CD4-positive, alpha-beta T cell treated with Interleukin-6 at 100 ng/mL for 8 hours (primary cell): ENCODE measurements around the gene VDAC1.
"Not testable (repeated sequence)": the region's sequence is repeated elsewhere in the genome, so short reads cannot be mapped to it uniquely, and the experiment has no call there.

Source experiments
- DNase-seq: peaks from one replicate; pipeline ENCODE4 v3.0.0-alpha.2; 2020; ENCODE audit warnings: mixed read lengths, low spot score

The VDAC1 gene

DNA sequence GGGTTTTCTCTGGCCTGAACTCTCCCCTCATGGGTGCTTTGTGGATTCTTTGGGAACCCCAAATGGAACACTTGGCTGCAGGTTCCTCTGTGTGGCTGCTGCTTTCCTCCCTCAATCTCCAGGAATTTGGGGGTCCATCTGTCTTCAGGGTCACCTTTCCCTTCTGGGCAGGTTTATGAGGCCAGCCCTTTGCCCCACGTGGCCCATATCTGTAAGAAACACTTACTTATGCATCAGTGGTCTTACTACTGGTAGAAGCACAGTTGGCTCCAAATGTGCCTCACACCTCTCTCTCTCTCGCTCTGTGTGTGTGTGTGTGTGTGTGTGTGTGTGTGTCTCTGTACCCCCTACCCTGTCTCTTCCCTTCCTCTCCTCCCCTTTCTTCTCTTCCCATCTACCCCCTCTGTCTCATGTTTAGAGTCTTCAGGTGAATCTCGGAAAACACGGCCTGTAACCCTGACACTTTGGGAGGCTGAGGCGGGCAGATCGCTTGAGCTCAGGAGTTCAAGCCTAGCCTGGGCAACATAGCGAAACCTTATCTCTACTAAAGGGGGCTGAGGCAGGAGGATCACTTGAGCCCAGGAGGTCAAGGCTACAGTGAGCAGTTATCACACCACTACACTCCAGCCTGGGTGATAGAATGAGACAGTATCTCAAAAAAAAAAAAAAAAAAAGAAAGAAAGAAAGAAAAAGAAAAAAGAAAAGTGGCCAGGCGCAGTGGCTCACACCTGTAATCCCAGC is 63.1 kb downstream of the VDAC1 start:
- no peak for DNase-seq

DNA sequence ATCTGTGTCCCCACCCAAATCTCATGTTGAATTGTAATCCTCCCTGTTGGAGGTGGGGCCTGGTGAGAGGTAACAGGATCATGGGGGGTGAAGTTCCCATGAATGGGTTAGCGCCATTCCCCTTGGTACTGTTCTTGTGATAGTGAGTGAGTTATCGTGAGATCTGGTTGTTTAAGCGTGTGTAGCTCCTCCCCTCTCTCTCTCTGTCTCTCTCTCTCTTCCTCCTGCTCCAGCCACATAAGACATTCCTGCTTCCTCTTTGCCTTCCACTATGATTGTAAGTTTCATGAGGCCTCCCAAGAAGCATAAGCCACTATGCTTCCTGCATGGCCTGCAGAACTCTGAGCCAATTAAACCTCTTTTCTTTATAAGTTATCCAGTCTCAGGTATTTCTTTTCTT is 65.1 kb downstream of the VDAC1 start:
- DNase-seq: no peak

DNA sequence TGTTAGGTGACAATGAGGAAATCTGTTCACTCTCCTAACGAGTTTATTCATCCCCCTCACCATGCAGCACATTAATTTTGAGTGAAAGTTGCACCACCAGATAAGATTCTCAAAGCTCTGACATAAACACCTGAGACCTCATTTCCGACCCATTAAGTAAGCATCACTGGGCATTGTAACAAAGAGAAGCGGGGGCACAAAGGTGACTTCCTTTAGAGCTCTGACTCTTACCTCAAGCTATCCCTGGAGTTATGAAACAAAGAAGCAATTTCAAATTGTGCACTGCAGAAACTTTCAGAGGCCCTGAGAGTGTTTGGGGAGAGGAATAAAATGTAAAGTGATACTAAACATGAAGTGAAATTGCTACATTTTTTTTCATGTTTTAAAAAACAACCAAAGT is 65.8 kb downstream of the VDAC1 start:
- DNase-seq: no peak

DNA sequence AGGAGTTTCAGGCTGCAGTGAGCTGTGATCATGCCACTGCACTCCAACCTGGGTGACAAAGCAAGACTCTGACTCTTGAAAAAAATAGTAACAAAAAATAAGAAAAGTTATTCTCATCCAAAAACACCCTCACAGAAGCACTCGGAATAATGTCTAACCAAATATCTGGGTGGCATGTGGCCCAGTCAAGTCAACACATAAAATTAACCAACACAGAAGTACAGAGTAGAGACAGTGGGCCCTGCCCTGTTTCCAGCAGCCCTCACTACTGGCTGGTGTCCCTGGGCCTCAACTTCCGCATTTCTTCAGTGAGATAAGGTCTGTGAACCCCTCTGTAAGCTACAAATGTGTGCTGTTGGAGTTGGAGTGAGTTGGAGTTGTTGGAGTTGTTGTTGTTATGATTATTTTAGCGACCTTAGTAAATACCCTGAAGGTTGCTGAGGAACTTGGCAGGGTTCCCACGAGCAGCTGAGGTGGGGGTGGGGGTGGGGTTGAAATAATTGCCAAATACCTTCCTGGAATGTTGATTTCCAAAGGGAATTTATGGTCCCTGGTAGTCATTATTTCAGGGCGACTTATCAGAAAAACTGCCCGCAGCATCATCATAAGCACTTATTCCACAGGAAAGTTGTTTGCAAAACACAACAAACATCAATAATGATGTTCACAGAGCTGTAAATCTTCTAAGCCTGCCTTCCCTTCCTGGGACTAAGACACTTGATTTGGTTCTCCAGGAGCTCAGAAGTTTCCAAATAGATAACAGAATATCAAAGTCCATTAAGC is 66.5 kb downstream of the VDAC1 start:
- no peak for DNase-seq

DNA sequence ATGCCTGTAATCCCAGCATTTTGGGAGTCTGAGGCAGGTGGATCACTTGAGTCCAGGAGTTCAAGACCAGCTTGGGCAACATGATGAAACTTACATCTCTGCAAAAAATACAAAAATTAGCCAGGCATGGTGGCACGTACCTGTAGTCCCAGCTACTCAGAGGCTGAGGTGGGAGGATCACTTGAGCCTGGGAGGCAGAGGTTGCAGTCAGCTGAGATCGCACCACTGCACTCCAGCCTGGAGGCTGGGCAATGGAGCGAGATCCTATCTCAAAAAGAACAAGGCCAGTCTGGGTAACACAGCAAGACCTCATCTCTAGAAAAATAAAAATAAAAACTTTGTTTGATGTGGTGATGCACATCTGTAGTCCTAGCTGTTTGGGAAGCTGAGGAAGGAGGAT is 67.1 kb downstream of the VDAC1 start:
- DNase-seq: not testable (repeated sequence)

DNA sequence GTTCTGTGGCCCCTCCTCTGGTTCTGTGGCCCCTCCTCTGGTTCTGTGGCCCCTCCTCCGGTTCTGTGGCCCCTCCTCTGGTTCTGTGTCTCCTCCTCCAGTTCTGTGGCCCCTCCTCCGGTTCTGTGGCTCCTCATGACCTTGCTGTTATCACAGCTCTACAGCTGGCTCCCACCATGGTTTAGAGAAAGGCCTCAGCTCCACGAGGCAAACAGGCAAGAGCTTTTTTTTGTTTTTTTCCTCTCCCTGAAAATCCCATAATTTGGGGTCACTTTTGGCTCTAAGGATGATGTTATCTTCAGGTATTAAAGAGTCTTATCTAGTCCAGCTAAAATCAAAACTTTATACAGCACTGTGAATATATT is 68.1 kb downstream of the VDAC1 start:
- no peak for DNase-seq

DNA sequence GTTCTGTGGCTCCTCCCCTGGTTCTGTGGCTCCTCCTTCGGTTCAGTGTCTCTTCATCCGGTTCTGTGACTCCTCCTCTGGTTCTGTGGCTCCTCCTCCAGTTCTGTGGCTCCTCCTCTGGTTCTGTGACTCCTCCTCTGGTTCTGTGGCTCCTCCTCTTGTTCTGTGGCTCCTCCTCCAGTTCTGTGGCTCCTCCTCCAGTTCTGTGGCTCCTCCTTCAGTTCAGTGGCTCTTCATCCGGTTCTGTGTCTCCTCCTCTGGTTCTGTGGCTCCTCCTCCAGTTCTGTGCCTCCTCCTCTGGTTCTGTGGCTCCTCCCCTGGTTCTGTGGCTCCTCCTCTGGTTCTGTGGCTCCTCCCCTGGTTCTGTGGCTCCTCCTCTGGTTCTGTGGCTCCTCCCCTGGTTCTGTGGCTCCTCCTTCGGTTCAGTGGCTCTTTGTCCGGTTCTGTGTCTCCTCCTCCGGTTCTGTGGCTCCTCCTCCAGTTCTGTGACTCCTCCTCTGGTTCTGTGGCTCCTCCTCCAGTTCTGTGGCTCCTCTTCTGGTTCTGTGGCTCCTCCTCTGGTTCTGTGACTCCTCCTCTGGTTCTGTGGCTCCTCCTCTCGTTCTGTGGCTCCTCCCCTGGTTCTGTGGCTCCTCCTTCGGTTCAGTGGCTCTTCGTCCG is 68.7 kb downstream of the VDAC1 start:
- not testable (repeated sequence) for DNase-seq

DNA sequence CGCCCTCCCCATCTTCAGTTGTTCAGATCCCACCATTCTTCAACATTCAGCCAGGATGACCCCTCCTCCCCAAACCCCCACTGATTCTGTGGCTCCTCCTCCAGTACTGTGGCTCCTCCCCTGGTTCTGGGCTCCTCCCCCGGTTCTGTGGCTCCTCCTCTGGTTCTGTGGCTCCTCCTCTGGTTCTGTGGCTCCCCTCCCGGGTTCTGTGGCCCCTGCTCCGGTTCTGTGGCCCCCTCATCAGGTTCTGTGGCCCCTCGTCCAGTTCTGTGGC is 69.2 kb downstream of the VDAC1 start:
- DNase-seq: no peak

DNA sequence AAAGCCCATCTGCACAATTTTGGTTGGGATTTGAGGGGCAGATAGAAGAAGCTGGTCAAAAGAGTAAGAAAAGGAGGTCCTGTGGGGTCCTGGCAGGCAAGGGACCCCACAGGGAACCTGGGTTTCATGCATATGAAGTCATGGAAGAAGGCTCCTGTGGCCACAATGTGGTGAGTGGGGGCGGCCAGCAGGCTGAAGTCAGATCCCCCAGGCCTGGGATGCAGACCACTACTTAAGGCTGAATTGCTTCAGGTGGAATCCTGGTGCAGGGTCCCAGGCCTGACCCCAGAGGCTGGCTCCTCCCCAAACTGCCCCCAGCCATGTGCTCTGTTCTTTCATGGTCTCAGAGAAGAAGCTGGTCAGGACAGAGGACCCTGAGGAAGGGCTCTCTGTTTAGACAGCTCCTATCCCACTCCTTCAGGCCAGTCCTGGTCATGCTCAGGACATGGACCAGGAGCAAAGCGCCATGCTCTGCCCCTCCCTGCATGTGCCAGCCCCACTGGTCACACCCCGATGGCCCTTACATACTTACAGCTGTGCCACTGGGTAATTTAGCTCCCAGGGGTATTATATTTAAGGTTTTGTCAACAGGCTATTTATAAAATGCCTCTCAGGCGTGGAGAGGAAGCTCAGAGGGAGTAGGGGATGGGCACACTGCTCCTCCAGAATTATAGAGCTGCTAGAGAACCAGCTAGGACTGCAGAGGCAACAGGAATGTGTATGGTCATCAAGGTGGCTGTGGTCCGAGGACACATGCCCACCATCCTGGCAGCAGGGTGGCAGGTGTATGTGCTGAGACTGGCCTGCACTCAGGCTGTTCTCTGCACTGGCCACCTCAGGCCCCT is 69.7 kb downstream of the VDAC1 start:
- DNase-seq: no peak

DNA sequence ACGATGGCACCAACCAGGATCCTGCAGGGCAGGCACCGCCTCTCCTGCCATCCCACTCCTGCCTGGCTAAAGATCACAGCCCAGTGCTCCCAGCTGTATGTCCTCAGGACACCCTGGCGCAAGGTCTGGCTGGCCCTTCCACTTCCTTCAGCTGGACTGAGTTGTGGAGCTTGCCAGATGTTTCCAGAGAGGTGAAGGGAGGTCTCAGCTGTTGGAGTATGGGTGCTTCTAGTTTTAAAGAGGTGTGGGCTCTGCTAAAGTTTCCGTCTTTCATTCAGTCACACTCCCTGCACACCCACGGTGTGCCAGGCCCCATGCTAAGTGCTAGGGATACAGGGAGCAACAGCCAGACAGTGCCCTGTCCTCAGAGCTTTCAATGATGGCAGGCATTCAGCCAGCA is 70.5 kb downstream of the VDAC1 start:
- no peak for DNase-seq

DNA sequence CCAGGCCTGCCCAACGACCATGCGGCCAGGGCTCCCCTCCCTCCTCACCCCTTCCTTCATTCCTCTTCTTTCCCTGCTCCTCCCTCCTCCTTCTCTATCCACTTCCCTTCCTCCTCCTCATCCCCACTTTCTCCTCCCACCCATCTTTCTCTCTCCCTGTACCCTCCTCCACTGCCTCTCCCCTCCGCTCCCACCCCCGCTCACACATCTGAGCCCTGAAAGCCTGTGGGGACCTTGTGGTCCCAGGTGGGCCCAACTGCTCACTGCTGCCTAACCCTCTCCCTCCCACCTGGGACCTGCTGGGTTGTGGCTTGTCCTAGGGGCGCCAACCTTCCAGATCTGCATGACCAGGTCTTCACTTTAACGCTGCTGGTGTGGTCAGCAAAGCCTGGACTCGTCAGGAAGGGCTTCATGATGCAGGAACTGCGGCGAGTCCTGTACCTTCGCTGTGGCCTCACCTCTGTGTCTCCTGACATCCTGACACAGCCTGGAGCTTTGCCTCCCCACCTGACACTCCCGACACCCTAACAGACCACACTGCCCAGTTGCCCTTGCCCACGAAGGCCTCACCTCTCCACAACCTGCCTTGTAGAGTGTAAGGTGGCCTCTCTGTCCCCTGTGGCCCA is 71.0 kb downstream of the VDAC1 start:
- no peak for DNase-seq

DNA sequence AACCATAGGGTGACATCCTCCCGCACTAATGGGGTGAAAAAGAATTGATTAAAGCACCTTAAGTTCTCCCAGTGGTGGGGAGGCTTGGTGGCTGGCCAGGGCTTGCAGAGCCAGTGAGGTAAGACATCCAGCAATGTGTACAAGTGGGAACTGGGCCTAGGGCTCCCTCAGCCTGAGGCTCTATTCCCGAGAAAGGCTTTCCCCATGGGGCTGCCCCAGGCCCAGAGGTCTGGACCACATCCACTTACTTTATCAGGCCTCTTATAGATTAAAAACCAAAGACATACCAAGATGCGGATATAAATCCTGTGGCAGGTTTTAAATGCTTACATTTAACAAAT is 71.6 kb downstream of the VDAC1 start:
- DNase-seq: no peak

DNA sequence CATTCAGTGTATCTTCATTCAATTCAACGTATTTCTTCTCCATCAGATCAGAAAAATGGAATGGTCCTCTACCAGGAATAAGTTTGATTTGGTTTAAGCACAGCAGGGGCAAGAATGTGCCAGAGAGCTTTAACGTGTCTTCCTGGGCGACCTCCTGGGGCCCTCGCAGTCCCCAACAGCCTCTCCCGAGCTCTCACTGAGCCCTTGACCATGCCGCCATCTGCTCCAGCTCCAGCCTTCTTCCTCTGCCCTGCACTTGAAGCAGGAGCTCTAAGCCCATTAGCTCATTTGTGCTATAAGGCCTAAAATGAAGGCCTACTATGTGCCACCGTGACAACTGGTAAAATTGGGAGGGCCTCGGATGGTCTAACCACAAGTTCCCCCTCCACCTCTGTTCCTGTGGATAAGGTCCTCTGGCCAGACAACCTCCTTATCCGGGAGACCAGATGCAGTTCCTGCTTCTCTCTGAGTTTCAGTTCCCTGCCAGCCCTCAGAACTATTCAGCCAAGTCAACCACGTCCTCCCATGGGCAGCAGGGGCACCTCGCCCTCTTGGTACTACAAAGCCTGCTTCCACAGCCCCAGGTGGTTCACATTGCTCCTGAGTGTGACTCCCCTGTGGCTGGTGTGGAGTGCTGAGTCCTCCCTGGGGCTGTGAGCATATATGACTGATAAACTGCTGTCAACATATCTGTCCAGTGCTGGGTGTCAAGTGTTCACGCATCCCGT is 72.2 kb downstream of the VDAC1 start:
- no peak for DNase-seq

DNA sequence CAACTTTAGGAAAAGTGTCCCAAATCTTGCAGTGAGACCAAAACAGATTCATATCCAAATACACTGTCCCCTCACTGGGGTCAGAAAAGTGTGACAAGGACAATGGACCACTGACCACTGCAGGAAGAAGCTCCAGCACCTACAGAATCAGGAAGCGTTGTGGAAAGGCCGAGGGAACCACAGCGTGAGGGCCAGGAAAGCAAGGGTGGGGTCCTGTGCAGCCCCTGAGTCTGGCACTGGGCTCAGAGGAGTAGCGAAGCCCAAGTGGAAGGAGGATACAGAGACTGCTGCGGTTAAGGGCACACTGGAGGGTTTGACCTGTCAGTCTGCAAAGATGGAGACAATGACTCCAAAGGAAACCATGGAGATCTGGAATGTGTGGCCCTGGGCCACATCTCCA is 73.2 kb downstream of the VDAC1 start:
- no peak for DNase-seq

DNA sequence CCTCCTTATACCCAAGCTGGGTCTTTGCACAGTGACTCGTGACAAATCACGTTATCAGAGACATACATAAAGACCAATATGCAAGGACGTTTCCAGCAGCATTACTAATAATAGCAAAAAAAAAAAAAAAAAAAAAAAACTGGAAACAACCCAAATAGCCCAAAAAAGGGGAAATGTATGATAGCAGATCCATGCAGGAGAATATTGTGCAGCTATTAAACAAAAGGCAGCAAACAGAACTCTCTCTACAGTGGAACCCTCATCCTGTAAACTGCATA is 74.0 kb downstream of the VDAC1 start:
- DNase-seq: no peak

DNA sequence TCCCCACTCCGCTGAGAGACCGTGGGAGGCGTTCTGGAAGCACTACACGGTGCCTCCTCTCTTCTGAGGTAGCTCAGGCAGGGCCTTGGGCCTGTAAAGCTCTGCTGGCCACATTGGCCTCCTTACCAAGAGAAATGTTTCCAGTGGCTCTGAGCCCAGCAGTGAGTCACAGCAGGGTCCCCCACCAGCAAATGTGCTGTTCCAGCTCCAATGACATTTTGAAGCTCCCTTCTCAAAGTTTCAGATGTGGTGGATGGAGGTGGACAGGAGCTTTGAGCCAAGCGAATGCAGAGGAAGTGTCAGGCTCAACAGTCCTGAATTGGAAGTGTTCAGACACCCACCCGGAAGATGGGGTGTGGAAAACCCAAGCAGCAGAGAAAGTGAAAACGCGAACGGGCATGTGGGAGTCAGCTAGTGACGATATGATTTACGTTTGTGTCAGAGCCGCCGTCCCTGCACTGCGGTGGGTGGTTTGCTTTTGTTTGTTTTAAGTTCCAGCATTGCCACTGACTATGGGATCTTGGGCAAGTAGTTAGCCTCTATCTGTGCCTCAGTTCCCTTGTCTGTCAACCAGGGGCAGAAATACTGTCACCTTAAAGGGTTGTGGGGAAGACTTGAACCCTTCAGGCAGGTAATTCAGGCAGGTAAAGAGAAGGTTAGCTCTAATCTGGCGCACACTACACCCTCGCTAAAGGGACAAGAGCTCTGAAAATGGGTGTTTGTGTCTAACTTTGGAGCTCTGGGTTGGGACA is 74.5 kb downstream of the VDAC1 start:
- peak; percentile 50 for DNase-seq

DNA sequence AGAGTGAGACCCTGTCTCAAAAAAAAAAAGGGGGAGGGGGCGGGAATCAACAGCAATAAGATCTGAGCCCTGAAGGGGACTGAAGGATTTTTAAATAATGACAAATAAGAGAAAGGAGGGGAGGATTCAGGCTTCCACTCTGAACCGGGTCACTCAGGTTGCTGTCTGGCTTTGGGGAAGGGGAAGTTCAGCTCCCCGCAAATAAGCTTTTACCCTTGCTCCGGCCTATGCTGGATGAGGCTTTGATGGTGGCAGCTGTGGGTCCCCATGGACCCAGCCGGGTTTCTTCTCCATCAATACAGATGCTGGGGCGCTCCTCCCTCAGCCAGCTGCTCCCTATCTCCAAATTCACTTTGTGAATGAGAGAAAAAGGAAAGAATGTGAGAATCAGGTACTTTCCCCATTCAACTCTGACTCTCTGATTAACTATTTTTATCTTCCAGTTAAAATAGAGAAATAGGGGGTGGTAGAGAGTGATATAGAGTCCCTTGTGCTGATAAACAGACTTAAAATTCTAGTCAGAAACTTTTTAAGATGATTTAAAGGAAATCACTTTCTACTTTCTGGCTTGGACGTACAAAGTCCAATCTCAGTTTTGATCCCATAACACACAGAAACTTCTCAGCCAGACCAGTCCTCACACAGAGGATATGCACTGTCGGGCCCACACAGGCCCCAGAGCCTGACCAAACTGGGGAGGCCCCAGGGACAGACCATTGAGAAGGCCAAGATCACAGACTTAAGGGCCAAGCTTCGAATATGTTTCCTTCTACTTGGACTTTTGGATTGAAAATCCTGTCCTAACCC is 76.0 kb downstream of the VDAC1 start:
- DNase-seq: no peak

DNA sequence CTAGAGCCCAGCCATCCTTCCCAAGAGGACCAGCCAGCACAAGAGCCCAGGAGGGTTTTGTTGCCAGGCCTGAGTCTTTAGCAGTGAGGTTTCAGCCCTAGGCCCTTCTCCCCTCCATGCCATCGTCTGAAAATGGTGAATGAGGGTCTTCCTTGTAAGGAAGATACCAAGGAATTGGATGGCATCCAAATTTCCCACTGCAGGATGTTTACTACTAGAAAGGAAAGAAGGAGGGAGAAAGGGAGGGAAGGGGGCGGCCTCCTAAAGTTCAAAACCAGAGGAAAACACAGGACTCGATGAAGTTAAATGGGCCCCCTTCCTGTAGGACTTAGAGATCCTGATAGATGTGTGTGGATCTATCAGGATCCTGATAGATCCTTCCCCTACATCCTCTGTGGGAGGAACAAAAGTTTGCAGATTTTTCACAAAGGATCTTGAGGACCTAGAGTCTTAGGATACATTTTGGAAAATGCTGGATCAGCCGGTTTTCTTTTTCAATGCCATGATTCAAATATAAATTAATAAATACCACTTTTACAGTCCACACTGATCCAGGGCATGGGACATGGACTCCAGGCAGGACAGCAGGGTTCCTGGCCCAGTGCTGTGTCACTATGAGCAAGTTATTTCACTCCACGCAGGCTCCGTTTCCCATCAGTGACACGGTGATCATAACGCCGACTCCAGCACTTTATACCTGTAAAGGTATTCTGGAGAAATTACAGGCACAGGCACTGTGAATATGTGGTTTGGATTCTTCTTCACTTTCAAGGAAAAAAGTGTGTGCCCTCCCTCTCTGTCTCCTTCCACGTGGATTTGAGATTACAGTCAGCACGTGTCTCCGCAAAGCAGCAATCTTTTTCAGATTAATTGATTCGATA is 77.2 kb downstream of the VDAC1 start:
- DNase-seq: no peak
